NCI-H446 (cell line): ENCODE measurements around the gene MORC2.

Source experiments
- DNase-seq, 2 experiments: peaks; one replicate each; lab custom pipeline; 2025; lab: John Stamatoyannopoulos, UW

MORC2 gene

GRCh38 chr22:30968015-30968923, at the start of gene MORC2:
Gene MORC2, minus strand, starts transcription at chr22:30968774. Its CDS starts 885 bp downstream, at chr22:30967889.
- peak; percentile 28 to 70 for DNase-seq

- no peak for DNase-seq
Measured at GRCh38 chr22:31005535-31005934, 37.0 kb upstream of the MORC2 start.

- no peak for DNase-seq
Measured at GRCh38 chr22:31001124-31001770, 32.7 kb upstream of the MORC2 start.

GRCh38 chr22:30998329-30998728, 29.8 kb upstream of the MORC2 start:
- no peak for DNase-seq

GRCh38 chr22:30996462-30996861, 27.9 kb upstream of the MORC2 start:
- DNase-seq: no peak

- no peak for DNase-seq
Measured at GRCh38 chr22:30994960-30995359, 26.4 kb upstream of the MORC2 start.

GRCh38 chr22:30992565-30992964, 24.0 kb upstream of the MORC2 start:
- no peak for DNase-seq

- no peak for DNase-seq
Measured at GRCh38 chr22:30990690-30991089, 22.1 kb upstream of the MORC2 start.

- DNase-seq: no peak
Measured at GRCh38 chr22:30989474-30989873, 20.9 kb upstream of the MORC2 start.

GRCh38 chr22:30985561-30986208, 17.1 kb upstream of the MORC2 start:
- DNase-seq: no peak

GRCh38 chr22:30984317-30984716, 15.7 kb upstream of the MORC2 start:
- no peak for DNase-seq

GRCh38 chr22:30982512-30982911, 13.9 kb upstream of the MORC2 start:
- DNase-seq: no peak

- no peak for DNase-seq
Measured at GRCh38 chr22:30979932-30980331, 11.4 kb upstream of the MORC2 start.

- DNase-seq: no peak
Measured at GRCh38 chr22:30978304-30978962, 9.9 kb upstream of the MORC2 start.

- no peak for DNase-seq
Measured at GRCh38 chr22:30970356-30970746, 1.8 kb upstream of the MORC2 start.

GRCh38 chr22:30969532-30970355, 1.2 kb upstream of the MORC2 start:
- no peak for DNase-seq

GRCh38 chr22:30968924-30969531, 454 bp upstream of the MORC2 start, which contains the start of gene TUG1:
Gene TUG1, plus strand, starts transcription at chr22:30969265.
- DNase-seq: peak; percentile 96 to 98

- DNase-seq: no peak
Measured at GRCh38 chr22:30964858-30965257, 3.7 kb downstream of the MORC2 start.

GRCh38 chr22:30955153-30955552, 13.4 kb downstream of the MORC2 start:
- no peak for DNase-seq

- no peak for DNase-seq
Measured at GRCh38 chr22:30953206-30953605, 15.4 kb downstream of the MORC2 start.
